Muscle layer of duodenum (tissue), 2 donors: ENCODE data around the gene PATJ.
"Not testable (repeated sequence)": the region's sequence is repeated elsewhere in the genome, so short reads cannot be mapped to it uniquely, and the experiment has no call there.

Source experiments
- H3K27ac ChIP-seq: one replicate; pipeline ENCODE4 v1.7.0; 2013; ENCODE audit warnings: mild to moderate bottlenecking, low read length
- H3K27me3 ChIP-seq: one replicate; pipeline ENCODE4 v1.7.0; 2013; ENCODE audit warnings: low read depth, mild to moderate bottlenecking, control low read depth, low read length
- H3K36me3 ChIP-seq, 2 donors: one replicate each; pipeline ENCODE4 v1.7.0; 2013; ENCODE audit warnings: low read length in 2 of 2, control low read depth in 1 of 2, mild to moderate bottlenecking in 1 of 2; ENCODE audit not compliant: insufficient read depth in 2 of 2, control insufficient read depth in 1 of 2
- H3K4me1 ChIP-seq, 2 donors: one replicate each; pipeline ENCODE4 v1.7.0; 2013; ENCODE audit warnings: low read length in 2 of 2, mild to moderate bottlenecking in 2 of 2, control low read depth in 1 of 2, moderate library complexity in 1 of 2; ENCODE audit not compliant: insufficient read depth in 2 of 2, control insufficient read depth in 1 of 2
- H3K4me3 ChIP-seq, 2 donors: one replicate each; pipeline ENCODE4 v1.7.0; 2013; ENCODE audit warnings: low read length in 2 of 2, low read depth in 1 of 2, mild to moderate bottlenecking in 1 of 2
- H3K9me3 ChIP-seq, 2 donors: one replicate each; pipeline ENCODE4 v1.7.0; 2013; ENCODE audit warnings: low read length in 2 of 2, control low read depth in 1 of 2, mild to moderate bottlenecking in 1 of 2; ENCODE audit not compliant: control insufficient read depth in 1 of 2
- donor health status: healthy.

PATJ gene

GRCh38 chr1:61790837-61791236 is 48.6 kb downstream of the PATJ start:
- no peaks in the 10 kb centered on the region for H3K4me1 ChIP-seq
- H3K36me3 ChIP-seq, result peaks cover 0 to 4% of the 10 kb centered on the region in 2 donors
- no peak overlapping the region for H3K27ac ChIP-seq
- no peaks in the 10 kb centered on the region for H3K27me3 ChIP-seq
- no peaks in the 10 kb centered on the region for H3K9me3 ChIP-seq
- H3K4me3 ChIP-seq, result no peak overlapping the region

- Histone ChIP-seq H3K27me3 (no peaks in the 10 kb centered on the region), H3K27ac (no peak overlapping the region), H3K36me3 (peaks cover 5 to 19% of the 10 kb centered on the region in 2 donors), H3K9me3 (no peaks in the 10 kb centered on the region), H3K4me3 (no peak overlapping the region), H3K4me1 (no peaks in the 10 kb centered on the region)
Measured at GRCh38 chr1:61797045-61797755, 54.9 kb downstream of the PATJ start.

- not testable (repeated sequence) for H3K4me1 ChIP-seq
Measured at GRCh38 chr1:61801047-61801446, 58.8 kb downstream of the PATJ start.

GRCh38 chr1:61807606-61808140 is 65.4 kb downstream of the PATJ start:
- Histone ChIP-seq H3K4me1 (no peaks in the 10 kb centered on the region), H3K27ac (no peak overlapping the region), H3K27me3 (no peaks in the 10 kb centered on the region), H3K4me3 (no peak overlapping the region), H3K9me3 (no peaks in the 10 kb centered on the region), H3K36me3 (peaks cover 0 to 10% of the 10 kb centered on the region in 2 donors)

More at GRCh38 chr1:61801047-61801446, 58.8 kb downstream of the PATJ start:
- peaks cover 5 to 28% of the 10 kb centered on the region in 2 donors for H3K36me3 ChIP-seq
- not testable (repeated sequence) for H3K9me3 ChIP-seq, H3K27me3 ChIP-seq, H3K4me3 ChIP-seq, H3K27ac ChIP-seq

GRCh38 chr1:61808321-61808720 is 66.0 kb downstream of the PATJ start:
- H3K27me3 ChIP-seq, result no peaks in the 10 kb centered on the region
- no peaks in the 10 kb centered on the region for H3K9me3 ChIP-seq
- no peaks in the 10 kb centered on the region for H3K4me1 ChIP-seq
- no peak overlapping the region for H3K4me3 ChIP-seq
- H3K27ac ChIP-seq, result no peak overlapping the region
- H3K36me3 ChIP-seq, result peaks cover 0 to 10% of the 10 kb centered on the region in 2 donors

GRCh38 chr1:61808968-61809367 is 66.7 kb downstream of the PATJ start:
- Histone ChIP-seq H3K27me3 (no peaks in the 10 kb centered on the region), H3K36me3 (peaks cover 0 to 10% of the 10 kb centered on the region in 2 donors), H3K9me3 (no peaks in the 10 kb centered on the region), H3K27ac (no peak overlapping the region), H3K4me1 (no peaks in the 10 kb centered on the region), H3K4me3 (no peak overlapping the region)

- H3K36me3 ChIP-seq, result no peaks in the 10 kb centered on the region
- no peaks in the 10 kb centered on the region for H3K27me3 ChIP-seq
- no peak overlapping the region for H3K27ac ChIP-seq
- no peaks in the 10 kb centered on the region for H3K4me1 ChIP-seq
- H3K9me3 ChIP-seq, result no peaks in the 10 kb centered on the region
- H3K4me3 ChIP-seq, result no peak overlapping the region
Measured at GRCh38 chr1:61812916-61813315, 70.6 kb downstream of the PATJ start.

- Histone ChIP-seq H3K4me3 (no peak overlapping the region), H3K4me1 (no peaks in the 10 kb centered on the region), H3K9me3 (no peaks in the 10 kb centered on the region), H3K27me3 (no peaks in the 10 kb centered on the region), H3K27ac (no peak overlapping the region), H3K36me3 (no peaks in the 10 kb centered on the region)
Measured at GRCh38 chr1:61816191-61816590, 73.9 kb downstream of the PATJ start.

GRCh38 chr1:61818992-61819391 is 76.7 kb downstream of the PATJ start:
- H3K27me3 ChIP-seq, result no peaks in the 10 kb centered on the region
- peaks cover 0 to 11% of the 10 kb centered on the region in 2 donors for H3K36me3 ChIP-seq
- H3K27ac ChIP-seq, result no peak overlapping the region
- H3K4me1 ChIP-seq, result no peaks in the 10 kb centered on the region
- no peaks in the 10 kb centered on the region for H3K9me3 ChIP-seq
- no peak overlapping the region for H3K4me3 ChIP-seq

GRCh38 chr1:61819421-61819820 is 77.1 kb downstream of the PATJ start:
- Histone ChIP-seq H3K36me3 (peaks cover 0 to 11% of the 10 kb centered on the region in 2 donors), H3K27me3 (no peaks in the 10 kb centered on the region), H3K4me3 (no peak overlapping the region), H3K9me3 (no peaks in the 10 kb centered on the region), H3K27ac (no peak overlapping the region), H3K4me1 (no peaks in the 10 kb centered on the region)

- Histone ChIP-seq H3K36me3 (peaks cover 12 to 23% of the 10 kb centered on the region in 2 donors), H3K27me3 (no peaks in the 10 kb centered on the region), H3K4me1 (no peaks in the 10 kb centered on the region), H3K9me3 (no peaks in the 10 kb centered on the region), H3K4me3 (no peak overlapping the region), H3K27ac (no peak overlapping the region)
Measured at GRCh38 chr1:61825393-61825792, 83.1 kb downstream of the PATJ start.

GRCh38 chr1:61828805-61829204 is 86.5 kb downstream of the PATJ start:
- Histone ChIP-seq H3K27ac (no peak overlapping the region), H3K4me3 (no peak overlapping the region), H3K9me3 (no peaks in the 10 kb centered on the region), H3K27me3 (no peaks in the 10 kb centered on the region), H3K36me3 (peaks cover 12% of the 10 kb centered on the region in 2 donors), H3K4me1 (no peaks in the 10 kb centered on the region)
